Colonic mucosa (tissue), 4 donors: ENCODE data around the gene CDC42BPB. TPM values are rescaled to one million over a fixed set of nuclear protein-coding genes. Genes with fewer than 3 reads are reported as not detected.

Source experiments
- DNase-seq: peaks from one replicate; pipeline ENCODE4 v3.0.0-alpha.2; 2020
- H3K27ac ChIP-seq: fragments of 200-600 bp; one replicate; pipeline ENCODE4 v1.8.0; 2021
- H3K27me3 ChIP-seq: fragments of 200-600 bp; one replicate; pipeline ENCODE4 v1.8.0; 2021
- H3K36me3 ChIP-seq: fragments of 200-600 bp; one replicate; pipeline ENCODE4 v1.8.0; 2021
- H3K4me1 ChIP-seq: fragments of 200-600 bp; one replicate; pipeline ENCODE4 v1.8.0; 2021; ENCODE audit warnings: mild to moderate bottlenecking
- H3K4me3 ChIP-seq: fragments of 200-600 bp; one replicate; pipeline ENCODE4 v1.8.0; 2021
- H3K9ac ChIP-seq, 2 donors: one replicate each; pipeline ENCODE4 v1.7.0; 2013; ENCODE audit warnings: control low read depth in 2 of 2, low read depth in 2 of 2, low read length in 2 of 2
- H3K9me3 ChIP-seq: fragments of 200-600 bp; one replicate; pipeline ENCODE4 v1.8.0; 2021
- CTCF ChIP-seq: fragments of 200-600 bp; IDR thresholded peaks from one replicate; pipeline ENCODE4 v1.8.0; 2022; ENCODE audit warnings: antibody characterized with exemption, mild to moderate bottlenecking
- intact Hi-C: fragments of 100-400 bp; cut with DNase I; formaldehyde crosslinking; loops from one replicate; pipeline ENCODE4 v1.14.1; 2022
- total RNA-seq, 2 donors: library from RNA; stranded (reverse); fragmentation: NEBNext Ultra II Directional in 1 of 2; extraction: Animal tissue kit (Norgen Biotek cat#: 25700) in 1 of 2; gene quantifications; one replicate each; pipeline ENCODE4 v1.2.1, GENCODE V29; 2021
- donor health status: healthy.
- donor health status: DM: no; HTN: no; CAD: no.
- donor health status: DM: no; HTN: no; CAD: no.

The CDC42BPB gene
- total RNA-seq, 2 donors from 2014 or later = 67.9 to 83.8 TPM

DNA sequence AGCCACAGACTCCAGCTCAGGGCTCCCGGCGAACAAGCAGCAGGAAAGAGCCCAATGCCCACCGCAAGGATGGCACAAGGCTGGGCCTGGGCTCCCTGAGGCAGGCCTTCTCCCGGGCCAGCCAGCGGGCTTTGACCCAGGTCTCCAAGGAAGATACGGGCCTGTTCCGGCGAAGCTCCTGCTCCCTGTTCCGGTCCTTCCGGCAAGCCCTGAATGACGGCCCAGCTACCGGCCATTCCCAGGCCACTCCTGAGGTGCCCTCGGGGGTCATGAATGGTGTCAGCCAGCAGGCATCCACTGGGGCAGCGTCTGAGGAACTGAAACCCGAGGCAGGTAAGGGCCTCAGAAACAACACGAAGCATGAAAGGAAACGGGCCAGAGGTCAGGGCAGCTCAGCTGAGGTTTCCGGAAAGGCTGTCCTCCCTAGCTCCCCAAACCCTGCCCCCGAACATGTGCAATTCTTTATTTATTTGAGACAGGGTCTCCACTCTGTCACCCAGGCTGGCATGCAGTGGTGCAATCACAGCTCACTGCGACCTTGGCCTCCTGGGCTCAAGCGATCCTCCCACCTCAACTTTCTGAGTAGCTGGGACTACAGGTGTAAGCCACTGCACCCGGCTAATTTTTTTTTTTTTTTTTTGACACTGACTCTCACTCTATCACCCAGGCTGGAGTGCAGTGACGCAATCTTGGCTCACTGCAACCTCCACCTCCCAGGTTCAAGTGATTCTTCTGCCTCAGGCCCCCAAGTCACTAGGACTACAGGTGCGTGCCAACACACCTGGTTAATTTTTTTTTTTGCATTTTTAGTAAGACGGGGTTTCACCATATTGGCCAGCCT is 43.2 kb upstream of the CDC42BPB start:
- TF ChIP-seq CTCF = no peak
- H3K27me3 ChIP-seq = peaks cover 23% of the 10 kb centered on the region
- no peak overlapping the region for H3K9ac ChIP-seq
- peaks cover 15% of the 10 kb centered on the region for H3K4me1 ChIP-seq
- no peaks in the 10 kb centered on the region for H3K9me3 ChIP-seq
- H3K36me3 ChIP-seq = no peaks in the 10 kb centered on the region
- no peak overlapping the region for H3K4me3 ChIP-seq
- H3K27ac ChIP-seq = no peak overlapping the region
- no peak for DNase-seq
- intact Hi-C loops = loop anchor here (10.0 kb wide), 2 partner anchors 84 to 194 kb away; no protein-coding TSS in a partner anchor

- no peak for TF ChIP-seq CTCF
- Histone ChIP-seq H3K36me3 (no peaks in the 10 kb centered on the region), H3K9me3 (no peaks in the 10 kb centered on the region), H3K27ac (no peak overlapping the region), H3K4me3 (no peak overlapping the region), H3K27me3 (peaks cover 23% of the 10 kb centered on the region), H3K9ac (no peak overlapping the region), H3K4me1 (peaks cover 17% of the 10 kb centered on the region)
- DNase-seq = no peak
- intact Hi-C loops = loop anchor here (10.0 kb wide), 2 partner anchors 85 to 195 kb away; no protein-coding TSS in a partner anchor
Observed at GRCh38 chr14:103099733-103100280, 42.5 kb upstream of the CDC42BPB start.

GRCh38 chr14:103099081-103099732 is 41.9 kb upstream of the CDC42BPB start:
- no peak for DNase-seq
- Histone ChIP-seq H3K4me1 (peaks cover 15% of the 10 kb centered on the region), H3K4me3 (no peak overlapping the region), H3K27me3 (peaks cover 17% of the 10 kb centered on the region), H3K9ac (no peak overlapping the region), H3K27ac (no peak overlapping the region), H3K36me3 (no peaks in the 10 kb centered on the region), H3K9me3 (no peaks in the 10 kb centered on the region)
- no peak for TF ChIP-seq CTCF
- intact Hi-C loops = no loop called here

GRCh38 chr14:103097994-103098957 is 40.9 kb upstream of the CDC42BPB start:
- Histone ChIP-seq H3K27ac (no peak overlapping the region), H3K9me3 (no peaks in the 10 kb centered on the region), H3K9ac (no peak overlapping the region), H3K27me3 (peaks cover 11% of the 10 kb centered on the region), H3K36me3 (no peaks in the 10 kb centered on the region), H3K4me3 (no peak overlapping the region), H3K4me1 (peaks cover 14% of the 10 kb centered on the region)
- intact Hi-C loops = no loop called here
- DNase-seq = no peak
- TF ChIP-seq CTCF = no peak
